ENCODE measurements around the gene FLVCR2. TPM values are rescaled to one million over a fixed set of nuclear protein-coding genes. Genes with fewer than 3 reads are reported as not detected.

The FLVCR2 gene
- total and polyA plus RNA-seq, 2 of the 13 experiments (the other 11 are each of a cell fraction or from before 2014, with no cell fraction given): 9.9 to 10.5 TPM

GRCh38 chr14:75648066-75648838, 69.8 kb downstream of the FLVCR2 start (continued):
- no peak for TF ChIP-seq DZIP1 (CRISPR knock-in tag; IDR thresholded peaks at IDR 0.05)
- TF ChIP-seq ZNF841 (CRISPR knock-in tag; IDR thresholded peaks at IDR 0.05; ENCODE audit: borderline replicate concordance): no peak
- TF ChIP-seq HCFC1 (IDR thresholded peaks at IDR 0.05; ENCODE audit: low read depth, low read length): no peak
- peak; percentile 77; the same call in 1 of the 2 replicates for TF ChIP-seq ZNF607 (CRISPR knock-in tag; IDR thresholded peaks at IDR 0.05; ENCODE audit: borderline replicate concordance)
- peak; percentile 96 for TF ChIP-seq FOSL2 (CRISPR knock-in tag; IDR thresholded peaks at IDR 0.05)
- no peak for TF ChIP-seq PHF20 (CRISPR knock-in tag; IDR thresholded peaks at IDR 0.05)
- peak; percentile 87 for TF ChIP-seq ZNF605 (CRISPR knock-in tag; IDR thresholded peaks at IDR 0.05)
- TF ChIP-seq, protein P1, sequence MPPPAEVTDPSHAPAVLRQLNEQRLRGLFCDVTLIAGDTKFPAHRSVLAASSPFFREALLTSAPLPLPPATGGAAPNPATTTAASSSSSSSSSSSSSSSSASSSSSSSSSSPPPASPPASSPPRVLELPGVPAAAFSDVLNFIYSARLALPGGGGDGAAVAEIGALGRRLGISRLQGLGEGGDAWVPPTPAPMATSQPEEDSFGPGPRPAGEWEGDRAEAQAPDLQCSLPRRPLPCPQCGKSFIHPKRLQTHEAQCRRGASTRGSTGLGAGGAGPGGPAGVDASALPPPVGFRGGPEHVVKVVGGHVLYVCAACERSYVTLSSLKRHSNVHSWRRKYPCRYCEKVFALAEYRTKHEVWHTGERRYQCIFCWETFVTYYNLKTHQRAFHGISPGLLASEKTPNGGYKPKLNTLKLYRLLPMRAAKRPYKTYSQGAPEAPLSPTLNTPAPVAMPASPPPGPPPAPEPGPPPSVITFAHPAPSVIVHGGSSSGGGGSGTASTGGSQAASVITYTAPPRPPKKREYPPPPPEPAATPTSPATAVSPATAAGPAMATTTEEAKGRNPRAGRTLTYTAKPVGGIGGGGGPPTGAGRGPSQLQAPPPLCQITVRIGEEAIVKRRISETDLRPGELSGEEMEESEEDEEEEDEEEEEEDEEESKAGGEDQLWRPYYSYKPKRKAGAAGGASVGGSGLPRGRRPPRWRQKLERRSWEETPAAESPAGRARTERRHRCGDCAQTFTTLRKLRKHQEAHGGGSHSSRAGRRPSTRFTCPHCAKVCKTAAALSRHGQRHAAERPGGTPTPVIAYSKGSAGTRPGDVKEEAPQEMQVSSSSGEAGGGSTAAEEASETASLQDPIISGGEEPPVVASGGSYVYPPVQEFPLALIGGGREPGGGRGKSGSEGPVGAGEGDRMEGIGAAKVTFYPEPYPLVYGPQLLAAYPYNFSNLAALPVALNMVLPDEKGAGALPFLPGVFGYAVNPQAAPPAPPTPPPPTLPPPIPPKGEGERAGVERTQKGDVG (CRISPR knock-in tag; IDR thresholded peaks at IDR 0.05; ENCODE audit: borderline replicate concordance): peak; percentile 77; the same call in 1 of the 2 replicates
- peak; percentile 90 for TF ChIP-seq FOXK2 (IDR thresholded peaks at IDR 0.05)
- TF ChIP-seq MED13 (CRISPR knock-in tag; IDR thresholded peaks at IDR 0.05): peak; percentile 78; the same call in 1 of the 2 replicates
- TF ChIP-seq, protein P2, sequence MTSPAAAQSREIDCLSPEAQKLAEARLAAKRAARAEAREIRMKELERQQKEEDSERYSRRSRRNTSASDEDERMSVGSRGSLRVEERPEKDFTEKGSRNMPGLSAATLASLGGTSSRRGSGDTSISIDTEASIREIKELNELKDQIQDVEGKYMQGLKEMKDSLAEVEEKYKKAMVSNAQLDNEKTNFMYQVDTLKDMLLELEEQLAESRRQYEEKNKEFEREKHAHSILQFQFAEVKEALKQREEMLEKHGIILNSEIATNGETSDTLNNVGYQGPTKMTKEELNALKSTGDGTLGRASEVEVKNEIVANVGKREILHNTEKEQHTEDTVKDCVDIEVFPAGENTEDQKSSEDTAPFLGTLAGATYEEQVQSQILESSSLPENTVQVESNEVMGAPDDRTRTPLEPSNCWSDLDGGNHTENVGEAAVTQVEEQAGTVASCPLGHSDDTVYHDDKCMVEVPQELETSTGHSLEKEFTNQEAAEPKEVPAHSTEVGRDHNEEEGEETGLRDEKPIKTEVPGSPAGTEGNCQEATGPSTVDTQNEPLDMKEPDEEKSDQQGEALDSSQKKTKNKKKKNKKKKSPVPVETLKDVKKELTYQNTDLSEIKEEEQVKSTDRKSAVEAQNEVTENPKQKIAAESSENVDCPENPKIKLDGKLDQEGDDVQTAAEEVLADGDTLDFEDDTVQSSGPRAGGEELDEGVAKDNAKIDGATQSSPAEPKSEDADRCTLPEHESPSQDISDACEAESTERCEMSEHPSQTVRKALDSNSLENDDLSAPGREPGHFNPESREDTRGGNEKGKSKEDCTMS (CRISPR knock-in tag; conservative IDR thresholded peaks at IDR 0.05): no peak
- peak; percentile 83 for TF ChIP-seq KAT8 (CRISPR knock-in tag; IDR thresholded peaks at IDR 0.05)
- peak; percentile 89 for TF ChIP-seq ZNF12 (CRISPR knock-in tag; IDR thresholded peaks at IDR 0.05)
- TF ChIP-seq ZMYM4 (CRISPR knock-in tag; IDR thresholded peaks at IDR 0.05): peak; percentile 77
- no peak for TF ChIP-seq HNRNPUL1 (IDR thresholded peaks at IDR 0.05; ENCODE audit: low read depth, low read length)
- TF ChIP-seq RNF219 (CRISPR knock-in tag; IDR thresholded peaks at IDR 0.05): 0 out of 2 replicates have a peak, but pooled peaks have one; percentile 38
- TF ChIP-seq REXO4 (CRISPR knock-in tag; IDR thresholded peaks at IDR 0.05; ENCODE audit: borderline replicate concordance): no peak
- TF ChIP-seq MED1 (CRISPR knock-in tag; IDR thresholded peaks at IDR 0.05): peak; percentile 98
- no peak for TF ChIP-seq NFKB2 (CRISPR knock-in tag; IDR thresholded peaks at IDR 0.05; ENCODE audit: borderline replicate concordance)

Measured in HepG2 (cell line).